HepG2 (cell line): ENCODE data around the gene KRT4. TPM values are rescaled to one million over a fixed set of nuclear protein-coding genes. Genes with fewer than 3 reads are reported as not detected.

Experiments
- FUBP1 ChIP-seq: sonication (generic); formaldehyde crosslinking; IDR thresholded peaks from 2 replicates; pipeline ENCODE4 v1.5.1; 2020; ENCODE audit warnings: missing genetic modification reagents, mild to moderate bottlenecking, borderline replicate concordance
- HIC2 ChIP-seq: sonication (generic); formaldehyde crosslinking; IDR thresholded peaks from 2 replicates; pipeline ENCODE4 v1.9.0; 2022; ENCODE audit warnings: low read depth, missing genetic modification reagents
- NCOR1 ChIP-seq: fragments of 200-600 bp; sonication (generic); IDR thresholded peaks from 2 replicates; pipeline ENCODE4 v1.7.0; 2017; ENCODE audit warnings: antibody characterized with exemption, low read length, borderline replicate concordance
- PHF21A ChIP-seq: sonication (generic); formaldehyde crosslinking; IDR thresholded peaks from 2 replicates; pipeline ENCODE4 v1.5.0; 2020; ENCODE audit warnings: mild to moderate bottlenecking, missing genetic modification reagents
- SIX4 ChIP-seq: sonication (generic); formaldehyde crosslinking; IDR thresholded peaks from 2 replicates; pipeline ENCODE4 v1.4.0; 2020; ENCODE audit warnings: missing genetic modification reagents
- STAT6 ChIP-seq: sonication (generic); formaldehyde crosslinking; IDR thresholded peaks from 2 replicates; pipeline ENCODE4 v1.4.0; 2020; ENCODE audit warnings: missing genetic modification reagents, mild to moderate bottlenecking, borderline replicate concordance
- ZBTB40 ChIP-seq, 2 experiments: fragments of 450-650 bp in 1 of 2; sonication (generic) in 1 of 2; formaldehyde crosslinking in 1 of 2; IDR thresholded peaks; 2 replicates each; pipeline versions ENCODE4 v1.6.1 to v1.8.0; 2016 to 2022; ENCODE audit warnings: antibody characterized with exemption in 1 of 2, mild to moderate bottlenecking in 1 of 2, missing genetic modification reagents in 1 of 2
- ZNF451 ChIP-seq: sonication (generic); formaldehyde crosslinking; IDR thresholded peaks from 2 replicates; pipeline ENCODE4 v1.5.0; 2020; ENCODE audit warnings: mild to moderate bottlenecking, missing genetic modification reagents
- ZNF709 ChIP-seq: sonication (generic); formaldehyde crosslinking; IDR thresholded peaks from 2 replicates; pipeline ENCODE4 v1.5.0; 2020; ENCODE audit warnings: mild to moderate bottlenecking, missing genetic modification reagents
- polyA plus RNA-seq, 8 experiments: library from polyadenylated mRNA; depleted of rRNA in 3 of 8; stranded (reverse) in 7 of 8; unstranded in 1 of 8; fragments of >200 nt; fragmentation: Illumina TruSeq in 4 of 8; extraction: Trizol in 4 of 8; gene quantifications; 2 replicates each; pipeline versions ENCODE4 v1.2.1 to v1.2.3, GENCODE V29; 2011 to 2016; ENCODE audit warnings: low read depth in 4 of 8, missing spikeins in 1 of 8, mixed read lengths in 1 of 8; ENCODE audit not compliant: insufficient read depth in 1 of 8
- total RNA-seq, 5 experiments: library from RNA; depleted of rRNA; stranded (reverse); fragments of >200 nt; fragmentation: Illumina TruSeq; extraction: Trizol; gene quantifications; 2 replicates each; pipeline ENCODE4 v1.2.3, GENCODE V29; 2016; ENCODE audit warnings: low read depth in 1 of 5

The KRT4 gene
- total and polyA plus RNA-seq, 2 of the 13 experiments (the other 11 are each of a cell fraction or from before 2014, with no cell fraction given) = not detected

GRCh38 chr12:52778833-52779232, 35.1 kb downstream of the KRT4 start (continued):
- no peak for TF ChIP-seq ZBTB40 (IDR thresholded peaks at IDR 0.05)
- TF ChIP-seq ZBTB40 (CRISPR knock-in tag; IDR thresholded peaks at IDR 0.05) = no peak
- no peak for TF ChIP-seq ZNF709 (CRISPR knock-in tag)
- no peak for TF ChIP-seq HIC2 (CRISPR knock-in tag)
- no peak for TF ChIP-seq NCOR1
- TF ChIP-seq PHF21A = no peak
- no peak for TF ChIP-seq FUBP1 (CRISPR knock-in tag)
- TF ChIP-seq STAT6 (CRISPR knock-in tag) = no peak
- TF ChIP-seq ZNF451 (CRISPR knock-in tag) = no peak
- no peak for TF ChIP-seq SIX4 (CRISPR knock-in tag)
